ENCODE data around the gene OR2B3. TPM values are rescaled to one million over a fixed set of nuclear protein-coding genes. Genes with fewer than 3 reads are reported as not detected.
"Not testable (repeated sequence)": the region's sequence is repeated elsewhere in the genome, so short reads cannot be mapped to it uniquely, and the experiment has no call there.

Gene OR2B3, protein sequence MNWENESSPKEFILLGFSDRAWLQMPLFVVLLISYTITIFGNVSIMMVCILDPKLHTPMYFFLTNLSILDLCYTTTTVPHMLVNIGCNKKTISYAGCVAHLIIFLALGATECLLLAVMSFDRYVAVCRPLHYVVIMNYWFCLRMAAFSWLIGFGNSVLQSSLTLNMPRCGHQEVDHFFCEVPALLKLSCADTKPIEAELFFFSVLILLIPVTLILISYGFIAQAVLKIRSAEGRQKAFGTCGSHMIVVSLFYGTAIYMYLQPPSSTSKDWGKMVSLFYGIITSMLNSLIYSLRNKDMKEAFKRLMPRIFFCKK
- not detected in 2 replicates for total RNA-seq (2014; rRNA removed)
- polyA plus RNA-seq (2012), result not detected

DNA sequence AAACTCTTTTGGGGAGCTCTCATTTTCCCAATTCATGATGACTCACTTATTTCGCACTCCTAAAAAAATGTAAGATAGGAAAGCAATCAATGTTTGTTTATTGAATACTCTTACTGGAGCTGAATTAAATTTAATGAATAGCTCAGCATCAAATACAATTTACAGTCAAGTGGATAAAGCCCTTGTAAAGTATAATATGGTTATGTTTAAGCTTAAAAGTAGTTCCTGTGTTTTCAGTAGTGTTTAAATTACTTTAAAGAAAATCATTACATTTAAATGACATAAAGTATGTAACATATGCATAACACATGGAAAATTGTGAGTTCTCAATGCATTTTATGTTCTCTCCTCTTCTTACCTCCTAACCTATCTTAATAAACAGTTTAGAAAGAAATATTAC lies at the start of gene OR2B3:
TSS of gene OR2B3 (minus strand) at position 101 of the 400 bp plus-strand sequence. CDS start at position 36, 65 bp downstream.
- no peak for DNase-seq (ENCODE audit: low read depth)

DNA sequence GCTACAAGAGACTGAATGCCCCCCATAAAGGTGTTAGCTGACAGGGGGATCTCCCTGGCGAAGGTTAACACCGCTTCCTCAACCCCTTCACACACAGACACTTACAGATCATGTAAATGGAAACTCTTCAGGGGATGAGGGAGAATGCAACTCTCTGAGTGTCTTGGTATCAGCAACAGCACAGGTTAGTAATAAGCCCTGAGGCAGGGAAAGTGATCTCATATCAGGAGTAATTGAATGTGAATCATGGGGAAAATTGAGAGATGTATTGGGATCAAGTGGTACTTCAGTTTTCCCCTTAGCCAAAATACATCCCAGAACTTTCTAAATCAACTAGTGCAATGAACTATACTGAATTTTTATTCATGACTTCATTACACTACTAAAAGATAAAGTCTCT lies 44.6 kb upstream of the OR2B3 start:
- no peak for DNase-seq (ENCODE audit: low read depth)

DNA sequence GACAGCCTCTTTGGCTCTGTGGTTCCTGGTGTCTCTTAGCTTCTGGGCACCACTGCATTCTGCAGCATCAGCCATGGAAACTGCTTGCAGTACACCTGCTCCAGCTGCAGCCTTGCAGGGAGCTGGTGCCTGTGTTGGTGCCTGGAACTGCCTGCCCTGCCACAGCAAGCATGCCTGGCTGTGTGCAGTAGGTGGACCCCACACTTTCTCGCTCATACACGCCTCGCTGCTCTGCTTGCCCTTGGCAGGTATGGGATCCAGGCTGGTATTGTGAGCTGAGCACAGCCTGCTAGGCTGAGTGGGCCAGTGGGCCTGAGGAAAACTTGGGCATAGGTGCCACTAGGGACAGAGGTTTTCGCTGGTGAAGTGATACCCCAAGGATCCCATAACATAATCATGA lies 43.5 kb upstream of the OR2B3 start:
- DNase-seq (ENCODE audit: low read depth), result no peak

DNA sequence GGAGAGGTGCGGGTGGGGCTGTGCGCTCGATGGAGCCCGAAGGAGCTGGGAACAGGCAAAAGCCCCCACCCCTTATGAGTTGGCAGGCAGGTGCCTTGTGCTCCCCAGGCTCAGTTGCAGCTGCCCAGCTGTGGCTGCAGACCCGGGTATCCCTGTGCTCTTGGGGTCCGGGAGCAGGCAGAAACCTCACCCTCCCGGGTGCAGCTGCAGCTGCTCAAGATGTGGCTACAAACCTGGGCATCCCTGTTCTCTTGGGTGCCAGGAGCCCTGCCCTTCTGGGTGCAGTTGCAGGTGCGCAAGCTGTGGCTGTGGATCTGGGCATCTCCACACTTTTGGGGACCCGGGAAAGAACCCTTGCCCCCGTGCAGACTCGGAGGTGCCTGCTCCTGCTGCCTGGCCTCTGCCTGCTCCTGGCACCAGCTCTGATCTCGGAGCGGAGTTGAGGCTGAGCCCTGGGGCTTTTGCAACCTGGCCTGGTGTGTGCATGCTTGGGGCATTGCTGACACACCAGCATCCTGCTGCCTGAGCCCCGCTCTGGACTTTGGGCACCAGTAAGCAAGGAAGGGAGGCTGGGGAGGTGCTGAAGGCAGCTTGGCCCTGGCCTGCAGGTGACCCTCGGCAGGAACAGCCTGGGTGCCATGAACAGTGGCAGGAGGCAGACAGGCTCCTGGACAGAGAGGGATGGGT lies 42.4 kb upstream of the OR2B3 start:
- DNase-seq (ENCODE audit: low read depth), result no peak

DNA sequence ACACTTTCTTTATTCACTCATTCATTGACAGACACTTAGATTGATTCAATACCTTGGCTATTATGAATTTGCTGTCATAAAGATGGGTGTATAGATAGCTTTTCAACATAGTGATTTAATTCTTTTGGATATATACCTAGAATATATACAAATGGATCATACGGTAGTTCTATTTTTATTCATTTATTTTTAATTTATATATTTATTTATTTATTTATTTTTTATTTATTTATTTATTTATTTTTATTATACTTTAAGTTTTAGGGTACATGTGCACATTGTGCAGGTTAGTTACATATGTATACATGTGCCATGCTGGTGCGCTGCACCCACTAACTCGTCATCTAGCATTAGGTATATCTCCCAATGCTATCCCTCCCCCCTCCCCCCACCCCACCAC lies 27.9 kb upstream of the OR2B3 start:
- DNase-seq (ENCODE audit: low read depth), result not testable (repeated sequence)

DNA sequence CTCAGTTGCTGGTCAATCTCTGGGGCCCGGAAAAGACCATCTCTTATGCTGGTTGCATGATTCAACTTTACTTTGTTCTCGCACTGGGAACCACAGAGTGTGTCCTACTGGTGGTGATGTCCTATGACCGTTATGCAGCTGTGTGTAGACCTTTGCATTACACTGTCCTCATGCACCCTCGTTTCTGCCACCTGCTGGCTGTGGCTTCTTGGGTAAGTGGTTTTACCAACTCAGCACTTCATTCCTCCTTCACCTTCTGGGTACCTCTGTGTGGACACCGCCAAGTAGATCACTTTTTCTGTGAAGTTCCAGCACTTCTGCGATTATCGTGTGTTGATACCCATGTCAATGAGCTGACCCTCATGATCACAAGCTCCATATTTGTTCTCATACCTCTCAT lies 25.0 kb upstream of the OR2B3 start:
- DNase-seq (ENCODE audit: low read depth), result no peak

DNA sequence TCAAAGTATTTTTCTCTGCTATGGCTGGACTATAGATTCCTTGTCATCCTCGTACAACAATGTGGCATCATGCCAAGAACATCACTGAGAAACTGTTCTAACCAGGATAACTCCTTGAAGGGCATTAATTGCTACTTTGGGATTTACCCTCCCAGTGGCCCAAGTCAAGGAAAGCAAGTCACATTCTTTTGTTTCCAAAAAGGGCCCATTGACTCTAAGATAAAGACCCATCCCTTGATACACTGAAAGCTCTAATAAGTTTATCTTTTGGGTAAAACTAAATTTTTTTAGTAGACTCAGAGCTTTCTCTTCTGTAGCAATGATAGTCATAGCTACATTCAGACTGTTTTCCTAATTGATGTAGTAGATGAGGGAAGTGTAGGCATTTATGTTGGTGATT lies 20.6 kb upstream of the OR2B3 start, which contains the start of gene OR2J3:
TSS of gene OR2J3 (plus strand) at position 301 of the 400 bp plus-strand sequence. CDS start 3,833 bp downstream, outside the sequence.
- DNase-seq (ENCODE audit: low read depth), result no peak

DNA sequence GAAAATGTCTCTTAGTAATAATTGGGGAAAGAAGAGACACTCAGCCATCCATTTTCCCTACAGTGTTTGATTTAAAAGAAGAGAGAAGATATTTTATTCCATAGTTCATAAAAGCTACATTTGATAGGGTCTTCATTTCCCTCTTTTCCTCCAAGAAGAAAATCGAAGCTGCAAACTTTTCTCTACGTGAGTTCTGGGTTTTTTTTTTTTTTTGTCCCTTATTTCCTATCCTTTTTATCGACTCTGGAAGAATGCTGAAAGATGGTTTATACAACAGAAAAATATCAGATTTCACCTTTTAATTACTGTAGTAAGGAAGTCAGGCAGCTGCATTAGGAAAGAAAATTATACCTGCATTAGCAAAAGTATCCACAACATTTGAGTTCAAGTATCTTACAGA lies 12.1 kb upstream of the OR2B3 start, which contains the start of gene OR2J1:
TSS of gene OR2J1 (plus strand) at position 301 of the 400 bp plus-strand sequence. CDS start 1,453 bp downstream, outside the sequence.
- DNase-seq (ENCODE audit: low read depth), result no peak

DNA sequence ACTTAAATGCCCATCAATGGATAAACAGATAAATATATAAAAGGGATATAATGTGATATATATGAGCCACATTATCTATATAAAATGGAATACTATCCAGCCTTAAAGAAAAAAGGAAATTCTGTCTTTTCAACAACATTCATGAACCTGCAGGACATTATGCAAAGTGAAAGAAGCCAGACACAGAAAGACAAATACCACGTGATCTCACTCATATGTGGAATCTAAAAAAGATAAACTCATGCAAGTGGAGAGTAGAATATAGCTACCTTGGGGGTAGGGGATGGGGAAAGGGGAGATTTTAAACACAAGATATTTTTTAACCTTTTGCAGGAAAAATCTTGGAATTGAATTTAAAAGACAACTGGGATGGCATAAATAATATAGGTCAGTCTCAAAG lies 10.7 kb upstream of the OR2B3 start:
- no peak for DNase-seq (ENCODE audit: low read depth)

DNA sequence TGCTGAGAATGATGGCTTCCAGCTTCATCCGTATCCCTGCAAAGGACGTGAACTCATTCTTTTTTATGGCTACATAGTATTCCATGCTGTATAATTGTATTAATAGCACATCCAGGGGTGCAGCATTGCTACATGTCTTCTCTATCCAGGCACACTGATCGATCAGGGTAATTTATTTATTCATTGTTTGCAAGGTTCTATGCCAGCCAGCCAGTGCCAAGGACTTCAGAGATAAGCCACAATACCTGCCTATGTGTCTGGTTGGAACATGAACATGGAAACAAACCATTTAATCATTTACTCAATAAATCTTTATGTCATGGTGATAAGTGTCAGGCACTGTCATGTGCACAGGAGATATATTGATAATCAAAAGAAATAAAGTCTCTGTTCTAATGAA lies 5.8 kb upstream of the OR2B3 start:
- DNase-seq (ENCODE audit: low read depth), result no peak

DNA sequence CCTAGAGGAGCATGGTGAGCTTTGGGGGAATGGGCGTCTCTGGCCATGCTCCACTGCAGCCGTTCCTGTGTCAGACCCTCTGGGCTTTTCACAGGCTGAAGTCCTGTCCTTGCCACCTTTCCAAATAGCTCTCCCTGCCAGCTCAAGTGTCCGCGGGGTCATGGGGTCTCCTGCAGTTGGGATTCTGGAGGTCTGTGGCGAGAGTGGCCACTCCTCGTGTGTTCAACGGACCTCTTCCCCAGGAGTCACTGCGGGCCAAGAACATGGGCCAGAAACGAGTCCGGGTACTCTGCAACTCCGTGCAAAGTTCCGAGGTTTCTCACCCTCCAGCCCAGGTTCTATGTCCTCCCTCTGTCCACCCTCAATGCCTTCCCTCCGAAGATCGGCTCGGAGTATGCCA lies 4.7 kb downstream of the OR2B3 start:
- DNase-seq (ENCODE audit: low read depth), result no peak

DNA sequence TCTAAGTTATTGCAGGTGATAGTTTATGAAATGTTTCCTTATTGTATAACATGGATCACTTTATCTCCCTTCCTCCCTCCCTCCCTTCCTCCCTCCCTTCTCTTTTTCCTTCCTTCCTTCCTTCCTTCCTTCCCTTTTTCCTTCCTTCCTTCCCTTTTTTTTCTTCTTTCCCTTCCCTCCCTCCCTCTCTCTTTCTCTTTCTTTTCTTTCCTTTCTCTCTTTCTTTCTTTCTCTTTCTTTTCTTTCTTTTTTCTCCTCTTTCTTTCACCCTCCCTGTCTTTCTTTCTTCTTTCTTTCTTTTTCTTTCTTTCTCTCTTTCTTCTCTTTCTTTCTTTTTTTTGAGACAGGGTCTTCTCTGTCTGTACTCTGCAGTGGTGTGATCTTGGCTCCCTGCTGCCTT lies 5.8 kb downstream of the OR2B3 start:
- no peak for DNase-seq (ENCODE audit: low read depth)

DNA sequence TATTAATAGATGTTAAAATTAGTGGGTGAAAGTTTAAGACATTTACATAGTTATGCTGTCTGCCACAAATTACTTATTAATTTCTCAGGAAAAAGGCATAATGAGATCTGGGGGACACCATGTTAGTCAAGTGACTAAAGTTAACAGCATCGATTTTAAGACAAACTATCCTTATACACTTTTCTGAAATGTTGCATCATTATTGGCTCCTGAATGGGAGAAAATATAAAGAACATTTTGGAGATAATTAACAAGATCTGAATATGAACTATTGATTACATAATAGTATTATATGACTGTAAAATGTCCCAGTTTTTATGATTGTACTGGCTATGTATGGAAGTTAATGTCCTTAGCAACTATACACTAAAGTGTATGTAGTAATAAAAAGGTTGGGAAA lies 7.9 kb downstream of the OR2B3 start:
- no peak for DNase-seq (ENCODE audit: low read depth)

DNA sequence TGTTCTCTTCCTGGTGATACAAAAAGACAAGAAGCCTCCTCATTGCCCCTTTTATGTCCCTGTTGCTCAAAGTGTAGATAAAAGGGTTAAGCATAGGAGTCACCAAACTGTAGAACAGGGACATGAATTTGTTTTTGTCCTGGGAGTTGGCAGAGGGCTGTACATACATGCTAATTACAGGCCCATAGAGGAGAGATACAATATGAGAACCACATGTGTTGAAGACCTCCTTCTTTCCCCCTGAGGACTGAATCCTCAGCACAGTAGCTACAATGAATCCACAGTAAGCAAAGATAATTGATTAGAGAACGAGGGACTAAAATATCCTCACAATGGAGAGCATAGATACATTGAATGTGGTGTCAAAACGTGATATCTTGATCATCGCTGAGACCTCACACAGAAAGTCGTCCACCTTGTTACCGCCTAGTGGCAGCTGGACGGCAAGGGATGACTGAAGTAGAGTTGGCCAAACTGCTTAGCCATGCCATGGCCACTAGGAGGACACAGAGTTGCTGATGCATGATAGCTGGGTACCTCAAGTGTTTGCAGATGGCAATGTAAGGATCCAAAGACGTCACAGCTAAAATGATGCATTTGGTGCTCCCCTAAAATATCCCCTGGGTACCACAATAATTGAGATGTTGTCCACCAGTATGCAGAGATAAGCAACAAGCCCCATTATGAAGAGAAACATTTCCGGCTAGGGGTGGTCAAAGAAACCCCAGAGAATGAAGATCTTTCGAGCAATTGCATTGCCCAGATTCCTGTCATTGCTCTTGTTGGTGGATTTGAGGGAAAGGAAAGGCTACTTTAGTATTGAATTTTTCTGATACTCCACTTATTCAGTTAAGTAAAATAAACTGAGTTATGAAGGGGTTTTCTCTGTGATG lies 15.0 kb downstream of the OR2B3 start:
- DNase-seq (ENCODE audit: low read depth), result peak; percentile 10

DNA sequence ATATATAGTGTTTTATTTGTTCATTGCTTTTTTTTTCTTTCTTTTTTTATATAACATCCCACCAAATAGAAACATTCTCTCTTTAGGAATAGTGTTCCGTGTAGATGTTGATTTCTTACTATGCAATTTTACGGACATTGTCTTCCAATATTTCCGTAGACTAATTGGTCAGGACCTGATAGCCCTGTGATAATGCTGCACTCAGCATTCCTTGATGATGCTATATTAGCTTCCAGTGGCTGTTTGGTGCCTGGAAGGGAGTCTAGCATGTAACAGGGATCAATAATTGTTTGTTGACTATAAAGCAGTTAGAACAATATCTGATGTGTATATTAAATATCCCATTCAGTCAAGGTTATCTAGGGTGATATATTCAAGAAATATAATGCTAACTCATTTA lies 35.4 kb downstream of the OR2B3 start:
- no peak for DNase-seq (ENCODE audit: low read depth)

DNA sequence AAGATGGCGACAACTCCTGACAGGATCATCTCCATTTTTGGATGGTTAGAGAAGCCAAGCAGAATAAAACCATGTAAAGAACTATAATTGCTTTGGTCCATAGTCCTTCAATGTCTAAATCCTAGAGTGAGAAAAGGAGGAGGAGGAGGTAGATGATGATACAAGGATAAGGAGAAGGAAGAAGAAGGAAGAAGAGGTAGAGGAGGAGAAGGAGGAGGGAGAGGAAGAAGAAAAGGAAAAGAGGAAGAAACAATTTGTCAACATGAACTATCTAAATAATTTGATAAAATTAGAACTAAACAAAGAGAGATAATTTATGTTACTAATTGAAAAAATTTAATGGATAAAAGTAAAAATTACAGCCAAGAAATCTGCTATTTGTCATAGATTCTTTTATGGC lies 42.0 kb downstream of the OR2B3 start, which contains the start of gene OR2W1:
TSS of gene OR2W1 (minus strand) at position 101 of the 400 bp plus-strand sequence. CDS start at position 101, 0 bp downstream.
- no peak for DNase-seq (ENCODE audit: low read depth)

Other genes starting within 250 kb of the OR2B3 start
- 64.4 and 71.2 TPM in 2 replicates for gene TRIM27, start 163.3 kb downstream of the OR2B3 start, total RNA-seq (2014; rRNA removed)
- 0.71 and 0.86 TPM in 2 replicates for gene ZNF311, start 82.0 kb downstream of the OR2B3 start, total RNA-seq (2014; rRNA removed)
- gene OR2W1, start 42.1 kb downstream of the OR2B3 start, total RNA-seq (2014; rRNA removed), result not detected in 2 replicates
- not detected in 2 replicates for gene OR2J1, start 12.2 kb upstream of the OR2B3 start, total RNA-seq (2014; rRNA removed)
- not detected in 2 replicates for gene OR2J3, start 20.7 kb upstream of the OR2B3 start, total RNA-seq (2014; rRNA removed)
- not detected in 2 replicates for gene OR2J2, start 83.6 kb upstream of the OR2B3 start, total RNA-seq (2014; rRNA removed)
- gene OR14J1, start 214.4 kb upstream of the OR2B3 start, total RNA-seq (2014; rRNA removed), result not detected in 2 replicates

Measured in LHCN-M2 (cell line).